WTC11 (cell line): ENCODE data around the gene SMAD6. TPM values are rescaled to one million over a fixed set of nuclear protein-coding genes. Genes with fewer than 3 reads are reported as not detected.

Source experiments
- ATAC-seq: fragments of 200-7000 bp; cut with Tn5 transposase; 2 replicates; pipeline ENCODE4 v1.10.0; 2021; ENCODE audit warnings: mild to moderate bottlenecking, moderate library complexity
- CTCF ChIA-PET: fragments of 300-600 bp; sonication (Branson Sonifier 250); formaldehyde crosslinking; loops from one replicate; lab custom pipeline; 2021; ENCODE audit warnings: antibody characterized with exemption; lab: Charles Lee
- POLR2A ChIA-PET: fragments of 350-600 bp; sonication (Branson Sonifier 250); formaldehyde crosslinking; loops from one replicate; lab custom pipeline; 2021; ENCODE audit warnings: antibody characterized with exemption; lab: Charles Lee
- DNase-seq: peaks from one replicate; pipeline ENCODE4 v3.0.0; 2021; ENCODE audit warnings: low spot score
- H3K27ac Mint-ChIP-seq: 2 replicates; pipeline ENCODE4 v1.8.0; 2021; ENCODE audit warnings: mixed read lengths
- H3K27me3 Mint-ChIP-seq: 2 replicates; pipeline ENCODE4 v1.8.0; 2021; ENCODE audit warnings: low read depth, mild to moderate bottlenecking, moderate library complexity, mixed read lengths
- H3K36me3 Mint-ChIP-seq: 2 replicates; pipeline ENCODE4 v1.8.0; 2021; ENCODE audit warnings: mixed read lengths
- H3K4me1 Mint-ChIP-seq: 2 replicates; pipeline ENCODE4 v1.8.0; 2022; ENCODE audit warnings: mixed read lengths
- H3K4me3 Mint-ChIP-seq: 2 replicates; pipeline ENCODE4 v1.8.0; 2021; ENCODE audit warnings: mild to moderate bottlenecking, moderate library complexity, mixed read lengths
- H3K9me3 Mint-ChIP-seq: 2 replicates; pipeline ENCODE4 v1.8.0; 2021; ENCODE audit warnings: mixed read lengths
- ATF2 ChIP-seq: sonication (generic); formaldehyde crosslinking; IDR thresholded peaks from 2 replicates; pipeline ENCODE4 v1.8.1; 2022; ENCODE audit warnings: low read depth, missing genetic modification reagents, borderline replicate concordance
- ATF6 ChIP-seq: sonication (generic); formaldehyde crosslinking; IDR thresholded peaks from 2 replicates; pipeline ENCODE4 v1.8.1; 2023; ENCODE audit warnings: mild to moderate bottlenecking, missing genetic modification reagents
- CREB1 ChIP-seq: sonication (generic); formaldehyde crosslinking; IDR thresholded peaks from 2 replicates; pipeline ENCODE4 v1.8.0; 2023; ENCODE audit warnings: mild to moderate bottlenecking, missing genetic modification reagents
- E2F4 ChIP-seq: sonication (generic); formaldehyde crosslinking; IDR thresholded peaks from 2 replicates; pipeline ENCODE4 v1.8.1; 2022; ENCODE audit warnings: low read depth, mild to moderate bottlenecking, moderate library complexity, missing genetic modification reagents, borderline replicate concordance
- FOXK1 ChIP-seq: sonication (generic); formaldehyde crosslinking; IDR thresholded peaks from 2 replicates; pipeline ENCODE4 v1.8.0; 2022; ENCODE audit warnings: mild to moderate bottlenecking, moderate library complexity, missing genetic modification reagents
- MAX ChIP-seq: sonication (generic); formaldehyde crosslinking; IDR thresholded peaks from 2 replicates; pipeline ENCODE4 v1.8.0; 2022; ENCODE audit warnings: mild to moderate bottlenecking, missing genetic modification reagents
- MXD4 ChIP-seq: fragments of 250-450 bp; sonication (Bioruptor Pico); IDR thresholded peaks from 2 replicates; pipeline ENCODE4 v1.8.0; 2021; ENCODE audit warnings: mild to moderate bottlenecking, moderate library complexity, borderline replicate concordance
- MYBL2 ChIP-seq: sonication (generic); formaldehyde crosslinking; IDR thresholded peaks from 2 replicates; pipeline ENCODE4 v1.8.1; 2023; ENCODE audit warnings: mild to moderate bottlenecking, moderate library complexity, missing genetic modification reagents
- NFATC4 ChIP-seq: fragments of 250-450 bp; sonication (Bioruptor Pico); IDR thresholded peaks from 2 replicates; pipeline ENCODE4 v1.9.0; 2021; ENCODE audit warnings: mild to moderate bottlenecking
- NR3C1 ChIP-seq: sonication (generic); formaldehyde crosslinking; conservative IDR thresholded peaks from 2 replicates; pipeline ENCODE4 v1.8.1; 2023; ENCODE audit warnings: low read depth, mild to moderate bottlenecking, missing genetic modification reagents
- RORB ChIP-seq: fragments of 250-450 bp; sonication (Bioruptor Pico); IDR thresholded peaks from 2 replicates; pipeline ENCODE4 v1.9.0; 2021; ENCODE audit warnings: mild to moderate bottlenecking
- TP53 ChIP-seq: sonication (generic); formaldehyde crosslinking; IDR thresholded peaks from 2 replicates; pipeline ENCODE4 v1.8.1; 2023; ENCODE audit warnings: mild to moderate bottlenecking, missing genetic modification reagents
- ZNF138 ChIP-seq: sonication (generic); formaldehyde crosslinking; conservative IDR thresholded peaks from 2 replicates; pipeline ENCODE4 v1.8.1; 2022; ENCODE audit warnings: mild to moderate bottlenecking, moderate library complexity, missing genetic modification reagents
- ZNF219 ChIP-seq: sonication (generic); formaldehyde crosslinking; IDR thresholded peaks from 2 replicates; pipeline ENCODE4 v1.8.0; 2023; ENCODE audit warnings: missing genetic modification reagents, mild to moderate bottlenecking, borderline replicate concordance
- ZNF263 ChIP-seq: sonication (generic); formaldehyde crosslinking; IDR thresholded peaks from 2 replicates; pipeline ENCODE4 v1.8.1; 2022; ENCODE audit warnings: low read depth, mild to moderate bottlenecking, moderate library complexity, missing genetic modification reagents
- ZNF416 ChIP-seq: fragments of 250-450 bp; sonication (Bioruptor Pico); IDR thresholded peaks from 2 replicates; pipeline ENCODE4 v1.9.0; 2021; ENCODE audit warnings: mild to moderate bottlenecking, inconsistent platforms
- ZNF423 ChIP-seq: fragments of 250-450 bp; sonication (Bioruptor Pico); IDR thresholded peaks from 2 replicates; pipeline ENCODE4 v2.1.2; 2022; ENCODE audit warnings: mild to moderate bottlenecking, moderate library complexity
- ZNF425 ChIP-seq: fragments of 250-450 bp; sonication (Bioruptor Pico); conservative IDR thresholded peaks from 2 replicates; pipeline ENCODE4 v1.9.0; 2021; ENCODE audit warnings: mild to moderate bottlenecking
- ZNF512 ChIP-seq: sonication (generic); formaldehyde crosslinking; IDR thresholded peaks from 2 replicates; pipeline ENCODE4 v1.8.1; 2022; ENCODE audit warnings: missing genetic modification reagents, borderline replicate concordance
- total RNA-seq: library from RNA; stranded (reverse); gene quantifications from 3 replicates; pipeline ENCODE4 v1.2.3, GENCODE V29; 2021

The SMAD6 gene
- total RNA-seq, 1 experiment from 2014 or later: 13.9 TPM

- POLR2A ChIA-PET: interaction anchor here (0.5 kb wide), 1 partner anchor 269 kb away, joined by 3 read pairs; no protein-coding TSS in a partner anchor
- no peak for ATAC-seq
- Mint-ChIP-seq H3K27ac (peak overlapping the region; percentile 75), H3K9me3 (no peaks in the 10 kb centered on the region), H3K4me1 (peaks cover 34% of the 10 kb centered on the region), H3K27me3 (no peaks in the 10 kb centered on the region), H3K36me3 (no peaks in the 10 kb centered on the region), H3K4me3 (no peak overlapping the region)
- CTCF ChIA-PET: interaction anchor here (0.8 to 1.0 kb wide), 2 partner anchors 9 to 90 kb away, joined by 3 to 4 read pairs; no protein-coding TSS in a partner anchor
- no peak for DNase-seq
- TF ChIP-seq MYBL2: no peak
- TF ChIP-seq ATF2 (CRISPR knock-in tag): no peak
- TF ChIP-seq ZNF416: no peak
- TF ChIP-seq TP53: no peak
- TF ChIP-seq ZNF263: no peak
- TF ChIP-seq ZNF138 (CRISPR knock-in tag): no peak
- no peak for TF ChIP-seq RORB
- TF ChIP-seq ZNF512 (CRISPR knock-in tag): no peak
- no peak for TF ChIP-seq ATF6 (CRISPR knock-in tag)
- no peak for TF ChIP-seq ZNF425 (CRISPR knock-in tag)
- TF ChIP-seq FOXK1: no peak
These were observed 59.9 kb downstream of the SMAD6 start for GRCh38 chr15:66761726-66762595.

GRCh38 chr15:66763186-66764071 lies 61.4 kb downstream of the SMAD6 start:
- H3K4me1 Mint-ChIP-seq: peaks cover 34% of the 10 kb centered on the region
- no peaks in the 10 kb centered on the region for H3K36me3 Mint-ChIP-seq
- no peaks in the 10 kb centered on the region for H3K9me3 Mint-ChIP-seq
- CTCF ChIA-PET: no interaction called here
- no peak overlapping the region for H3K27ac Mint-ChIP-seq
- POLR2A ChIA-PET: no interaction called here
- H3K4me3 Mint-ChIP-seq: no peak overlapping the region
- ATAC-seq (no peak), DNase-seq (no peak)
- no peaks in the 10 kb centered on the region for H3K27me3 Mint-ChIP-seq
- TF ChIP-seq TP53 (no peak), ZNF423 (CRISPR knock-in tag) (no peak), ATF2 (CRISPR knock-in tag) (no peak), CREB1 (CRISPR knock-in tag) (no peak), MXD4 (CRISPR knock-in tag) (no peak), MAX (CRISPR knock-in tag) (no peak), E2F4 (CRISPR knock-in tag) (no peak), NR3C1 (CRISPR knock-in tag) (no peak), RORB (no peak), NFATC4 (no peak), ZNF219 (CRISPR knock-in tag) (no peak)
